PC-9 (cell line): ENCODE data around the gene NRXN2.

ENCODE experiments used
- CTCF ChIP-seq: fragments of 200-600 bp; sonication (generic); conservative IDR thresholded peaks from 2 replicates; pipeline ENCODE4 v1.6.1; 2017; ENCODE audit warnings: mixed run types, antibody characterized with exemption, mild to moderate bottlenecking, moderate library complexity
- EZH2 ChIP-seq: fragments of 200-600 bp; sonication (generic); IDR thresholded peaks from 2 replicates; pipeline ENCODE4 v1.8.0; 2017; ENCODE audit warnings: antibody characterized with exemption, low read depth

GRCh38 chr11:64569300-64569970, 153.6 kb downstream of the NRXN2 start:
- TF ChIP-seq CTCF (no peak), EZH2 (no peak)
